ENCODE results near the gene PLEKHA3.

DNA sequence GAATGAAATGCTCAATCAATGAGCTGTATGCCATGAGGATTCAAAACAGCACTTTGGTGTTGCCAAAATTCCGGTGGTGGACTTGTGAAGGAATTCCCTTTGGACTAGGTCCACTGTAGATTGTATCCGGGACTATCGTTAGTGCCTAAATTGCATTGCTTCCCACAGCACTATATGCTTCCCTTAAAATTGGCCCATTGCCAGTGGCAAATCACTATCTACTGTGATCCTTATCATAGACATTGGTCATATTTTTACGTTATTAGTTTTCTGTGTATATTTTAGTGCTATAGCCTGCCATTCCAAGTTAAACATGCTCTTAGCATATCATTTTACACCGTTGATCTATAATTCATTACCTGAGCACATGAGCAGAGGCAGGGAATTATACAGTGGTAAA, 27.4 kb upstream of the PLEKHA3 start:
- TF ChIP-seq, protein P1, sequence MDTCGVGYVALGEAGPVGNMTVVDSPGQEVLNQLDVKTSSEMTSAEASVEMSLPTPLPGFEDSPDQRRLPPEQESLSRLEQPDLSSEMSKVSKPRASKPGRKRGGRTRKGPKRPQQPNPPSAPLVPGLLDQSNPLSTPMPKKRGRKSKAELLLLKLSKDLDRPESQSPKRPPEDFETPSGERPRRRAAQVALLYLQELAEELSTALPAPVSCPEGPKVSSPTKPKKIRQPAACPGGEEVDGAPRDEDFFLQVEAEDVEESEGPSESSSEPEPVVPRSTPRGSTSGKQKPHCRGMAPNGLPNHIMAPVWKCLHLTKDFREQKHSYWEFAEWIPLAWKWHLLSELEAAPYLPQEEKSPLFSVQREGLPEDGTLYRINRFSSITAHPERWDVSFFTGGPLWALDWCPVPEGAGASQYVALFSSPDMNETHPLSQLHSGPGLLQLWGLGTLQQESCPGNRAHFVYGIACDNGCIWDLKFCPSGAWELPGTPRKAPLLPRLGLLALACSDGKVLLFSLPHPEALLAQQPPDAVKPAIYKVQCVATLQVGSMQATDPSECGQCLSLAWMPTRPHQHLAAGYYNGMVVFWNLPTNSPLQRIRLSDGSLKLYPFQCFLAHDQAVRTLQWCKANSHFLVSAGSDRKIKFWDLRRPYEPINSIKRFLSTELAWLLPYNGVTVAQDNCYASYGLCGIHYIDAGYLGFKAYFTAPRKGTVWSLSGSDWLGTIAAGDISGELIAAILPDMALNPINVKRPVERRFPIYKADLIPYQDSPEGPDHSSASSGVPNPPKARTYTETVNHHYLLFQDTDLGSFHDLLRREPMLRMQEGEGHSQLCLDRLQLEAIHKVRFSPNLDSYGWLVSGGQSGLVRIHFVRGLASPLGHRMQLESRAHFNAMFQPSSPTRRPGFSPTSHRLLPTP (IDR thresholded peaks at IDR 0.05; ENCODE audit: borderline replicate concordance, extremely low read depth, insufficient read length): no peak
- TF ChIP-seq TBP (optimal IDR thresholded peaks at IDR 0.05; ENCODE audit: low read depth, low read length): no peak
